Dermis blood vessel endothelial cell (primary cell): ENCODE results near the gene HUWE1. TPM values are rescaled to one million over a fixed set of nuclear protein-coding genes. Genes with fewer than 3 reads are reported as not detected.
A peak's percentile ranks its signal among the peaks of the same experiment; 100 is the strongest.
"Not testable (repeated sequence)": the region's sequence is repeated elsewhere in the genome, so short reads cannot be mapped to it uniquely, and the experiment has no call there.

Experiments used
- DNase-seq: peaks from one replicate; pipeline ENCODE4 v3.0.0; 2010
- total RNA-seq: library from RNA; depleted of rRNA; stranded (reverse); fragments of >200 nt; gene quantifications from 2 replicates; pipeline ENCODE4 v1.2.3, GENCODE V29; 2014

The HUWE1 gene
- total RNA-seq, 1 donor from 2014 or later, result 78.8 TPM

GRCh38 chrX:53606456-53606855, 80.1 kb downstream of the HUWE1 start:
- peak; percentile 55 for DNase-seq

- peak; percentile 72 for DNase-seq
These were observed 81.5 kb downstream of the HUWE1 start for GRCh38 chrX:53605004-53605403.

- peak; percentile 39 for DNase-seq
These were observed 86.6 kb downstream of the HUWE1 start for GRCh38 chrX:53599781-53600396.

GRCh38 chrX:53598169-53598568, 88.3 kb downstream of the HUWE1 start:
- DNase-seq, result no peak

GRCh38 chrX:53595266-53595810, 91.2 kb downstream of the HUWE1 start:
- peak; percentile 24 for DNase-seq

- DNase-seq, result no peak
These were observed 92.2 kb downstream of the HUWE1 start for GRCh38 chrX:53594354-53594753.

- no peak for DNase-seq
These were observed 98.6 kb downstream of the HUWE1 start for GRCh38 chrX:53587795-53588420.

GRCh38 chrX:53584891-53585290, 101.6 kb downstream of the HUWE1 start:
- no peak for DNase-seq

GRCh38 chrX:53583571-53583970, 102.9 kb downstream of the HUWE1 start:
- DNase-seq, result no peak

- no peak for DNase-seq
These were observed 105.6 kb downstream of the HUWE1 start for GRCh38 chrX:53580742-53581504.

- DNase-seq, result no peak
These were observed 115.0 kb downstream of the HUWE1 start for GRCh38 chrX:53571494-53571893.

GRCh38 chrX:53563324-53563723, 123.2 kb downstream of the HUWE1 start:
- DNase-seq, result no peak

GRCh38 chrX:53561912-53562311, 124.6 kb downstream of the HUWE1 start:
- no peak for DNase-seq

GRCh38 chrX:53558646-53559045, 127.9 kb downstream of the HUWE1 start:
- no peak for DNase-seq

- peak; percentile 1 for DNase-seq
These were observed 129.7 kb downstream of the HUWE1 start for GRCh38 chrX:53556868-53557267.

GRCh38 chrX:53550756-53551463, 135.6 kb downstream of the HUWE1 start:
- DNase-seq, result no peak

GRCh38 chrX:53547668-53548067, 138.9 kb downstream of the HUWE1 start:
- no peak for DNase-seq

- no peak for DNase-seq
These were observed 141.6 kb downstream of the HUWE1 start for GRCh38 chrX:53544936-53545335.

GRCh38 chrX:53538781-53539180, 147.7 kb downstream of the HUWE1 start:
- DNase-seq, result no peak

- not testable (repeated sequence) for DNase-seq
These were observed 155.1 kb downstream of the HUWE1 start for GRCh38 chrX:53531255-53531966.

GRCh38 chrX:53526999-53527398, 159.5 kb downstream of the HUWE1 start:
- DNase-seq, result no peak

- no peak for DNase-seq
These were observed 175.2 kb downstream of the HUWE1 start for GRCh38 chrX:53511322-53511721.
